HEK293 (cell line): ENCODE results near the gene ITGB6.

Source experiments
- CTCF ChIA-PET: fragments of 350-600 bp; formaldehyde crosslinking; extraction: SDS; loops from one replicate; lab custom pipeline; 2021; ENCODE audit warnings: antibody characterized with exemption; lab: Yijun Ruan, JAX
- POLR2A ChIA-PET: fragments of 300-600 bp; formaldehyde crosslinking; extraction: SDS; loops from one replicate; lab custom pipeline; 2020; ENCODE audit warnings: antibody characterized with exemption, inconsistent platforms; lab: Yijun Ruan, JAX
- H3K27ac ChIP-seq: fragments of 200-500 bp; sonication (Bioruptor generic); 2 replicates; pipeline ENCODE4 v1.5.1; 2014; ENCODE audit warnings: low read depth, low read length, control low read depth, inconsistent platforms; ENCODE audit errors: extremely low read depth
- H3K36me3 ChIP-seq, 2 experiments: fragments of 200-500 bp in 1 of 2; sonication (Bioruptor generic) in 1 of 2; 1 replicate in 1 of 2; 2 replicates in 1 of 2; pipeline ENCODE4 v1.5.1; 2014 to 2017; ENCODE audit warnings: inconsistent platforms in 2 of 2, low read length in 2 of 2; ENCODE audit not compliant: control insufficient read depth in 2 of 2, insufficient read depth in 1 of 2
- H3K4me1 ChIP-seq: fragments of 200-500 bp; sonication (Bioruptor generic); 2 replicates; pipeline ENCODE4 v1.5.1; 2014; ENCODE audit warnings: mild to moderate bottlenecking, low read length, inconsistent platforms; ENCODE audit not compliant: control insufficient read depth, insufficient read depth
- H3K4me3 ChIP-seq: 2 replicates; pipeline ENCODE4 v1.5.1; 2011; ENCODE audit warnings: low read depth, mild to moderate bottlenecking, control low read depth, low read length, moderate library complexity
- H3K9me3 ChIP-seq: fragments of 200-500 bp; sonication (Bioruptor generic); 2 replicates; pipeline ENCODE4 v1.5.1; 2014; ENCODE audit warnings: low read depth, low read length, inconsistent platforms; ENCODE audit not compliant: control insufficient read depth, insufficient read depth
- HOXD13 ChIP-seq: sonication (generic); formaldehyde crosslinking; IDR thresholded peaks from 2 replicates; pipeline ENCODE4 v1.8.0; 2022; ENCODE audit warnings: missing genetic modification reagents, borderline replicate concordance
- KLF1 ChIP-seq: fragments of 450-650 bp; formaldehyde crosslinking; IDR thresholded peaks from 2 replicates; pipeline ENCODE4 v1.5.1; 2016; ENCODE audit warnings: missing biosample characterization, missing genetic modification characterization
- KLF16 ChIP-seq: fragments of 450-650 bp; formaldehyde crosslinking; IDR thresholded peaks from 2 replicates; pipeline ENCODE4 v1.5.1; 2017; ENCODE audit warnings: missing biosample characterization, missing genetic modification characterization
- OSR2 ChIP-seq: fragments of 450-650 bp; formaldehyde crosslinking; IDR thresholded peaks from 2 replicates; pipeline ENCODE4 v1.5.1; 2016; ENCODE audit warnings: missing biosample characterization, missing genetic modification characterization
- WT1 ChIP-seq: fragments of 450-650 bp; formaldehyde crosslinking; IDR thresholded peaks from 2 replicates; pipeline ENCODE4 v1.5.1; 2016; ENCODE audit warnings: missing biosample characterization, missing genetic modification characterization
- YY1 ChIP-seq: fragments of 450-650 bp; formaldehyde crosslinking; IDR thresholded peaks from 2 replicates; pipeline ENCODE4 v1.5.1; 2018; ENCODE audit warnings: missing biosample characterization, missing genetic modification characterization
- ZFHX2 ChIP-seq: fragments of 450-650 bp; formaldehyde crosslinking; conservative IDR thresholded peaks from 2 replicates; pipeline ENCODE4 v1.5.1; 2016; ENCODE audit warnings: missing biosample characterization, missing genetic modification characterization
- ZFP41 ChIP-seq: fragments of 450-650 bp; formaldehyde crosslinking; IDR thresholded peaks from 2 replicates; pipeline ENCODE4 v1.5.1; 2016; ENCODE audit warnings: missing biosample characterization, missing genetic modification characterization, borderline replicate concordance
- ZNF133 ChIP-seq: fragments of 450-650 bp; formaldehyde crosslinking; IDR thresholded peaks from 2 replicates; pipeline ENCODE4 v1.5.1; 2016; ENCODE audit warnings: missing biosample characterization, missing genetic modification characterization
- ZNF140 ChIP-seq: fragments of 450-650 bp; formaldehyde crosslinking; IDR thresholded peaks from 2 replicates; pipeline ENCODE4 v1.5.1; 2016; ENCODE audit warnings: missing biosample characterization, missing genetic modification characterization
- ZNF146 ChIP-seq: fragments of 450-650 bp; formaldehyde crosslinking; IDR thresholded peaks from 2 replicates; pipeline ENCODE4 v1.5.1; 2016; ENCODE audit warnings: missing biosample characterization, missing genetic modification characterization
- ZNF2 ChIP-seq: fragments of 450-650 bp; formaldehyde crosslinking; IDR thresholded peaks from 2 replicates; pipeline ENCODE4 v1.5.1; 2016; ENCODE audit warnings: missing biosample characterization, missing genetic modification characterization
- ZNF354C ChIP-seq: fragments of 450-650 bp; formaldehyde crosslinking; IDR thresholded peaks from 2 replicates; pipeline ENCODE4 v1.5.1; 2016; ENCODE audit warnings: missing biosample characterization, missing genetic modification characterization, low read depth, borderline replicate concordance
- ZNF391 ChIP-seq: fragments of 450-650 bp; formaldehyde crosslinking; IDR thresholded peaks from 2 replicates; pipeline ENCODE4 v1.5.1; 2016; ENCODE audit warnings: low read depth, missing biosample characterization, missing genetic modification characterization, borderline replicate concordance
- ZNF426 ChIP-seq: fragments of 450-650 bp; formaldehyde crosslinking; IDR thresholded peaks from 2 replicates; pipeline ENCODE4 v1.5.1; 2017; ENCODE audit warnings: missing biosample characterization, missing genetic modification characterization, mild to moderate bottlenecking, inconsistent platforms, moderate library complexity
- ZNF501 ChIP-seq: fragments of 450-650 bp; formaldehyde crosslinking; IDR thresholded peaks from 2 replicates; pipeline ENCODE4 v1.5.1; 2016; ENCODE audit warnings: missing biosample characterization, missing genetic modification characterization
- ZNF610 ChIP-seq: fragments of 450-650 bp; formaldehyde crosslinking; IDR thresholded peaks from 2 replicates; pipeline ENCODE4 v1.5.1; 2016; ENCODE audit warnings: missing biosample characterization, missing genetic modification characterization, borderline replicate concordance
- ZNF624 ChIP-seq: fragments of 450-650 bp; formaldehyde crosslinking; IDR thresholded peaks from 2 replicates; pipeline ENCODE4 v1.5.1; 2017; ENCODE audit warnings: missing biosample characterization, missing genetic modification characterization
- ZNF626 ChIP-seq: fragments of 450-650 bp; sonication (Bioruptor Pico); formaldehyde crosslinking; IDR thresholded peaks from 2 replicates; pipeline ENCODE4 v1.5.1; 2018; ENCODE audit warnings: missing biosample characterization, missing genetic modification characterization, inconsistent platforms
- ZNF747 ChIP-seq: fragments of 450-650 bp; formaldehyde crosslinking; IDR thresholded peaks from 2 replicates; pipeline ENCODE4 v1.5.1; 2016; ENCODE audit warnings: missing biosample characterization, missing genetic modification characterization
- TF ChIP-seq, protein P1 (sequence below): fragments of 450-650 bp; formaldehyde crosslinking; IDR thresholded peaks from 2 replicates; pipeline ENCODE4 v1.5.1; 2017; ENCODE audit warnings: missing biosample characterization, missing genetic modification characterization
- TF ChIP-seq, protein P2 (sequence below): fragments of 450-650 bp; formaldehyde crosslinking; IDR thresholded peaks from 2 replicates; pipeline ENCODE4 v1.5.1; 2017; ENCODE audit warnings: missing biosample characterization, missing genetic modification characterization
- TF ChIP-seq, protein P3 (sequence below): fragments of 450-650 bp; formaldehyde crosslinking; IDR thresholded peaks from 2 replicates; pipeline ENCODE4 v1.5.1; 2016; ENCODE audit warnings: missing biosample characterization, missing genetic modification characterization
- TF ChIP-seq, protein P4 (sequence below): fragments of 450-650 bp; formaldehyde crosslinking; IDR thresholded peaks from 2 replicates; pipeline ENCODE4 v1.5.1; 2016; ENCODE audit warnings: missing biosample characterization, missing genetic modification characterization
- TF ChIP-seq, protein P5 (sequence below): fragments of 450-650 bp; formaldehyde crosslinking; IDR thresholded peaks from 2 replicates; pipeline ENCODE4 v1.5.1; 2016; ENCODE audit warnings: missing biosample characterization, missing genetic modification characterization, low read depth
- TF ChIP-seq, protein P6 (sequence below): fragments of 450-650 bp; formaldehyde crosslinking; IDR thresholded peaks from 2 replicates; pipeline ENCODE4 v1.5.1; 2016; ENCODE audit warnings: missing biosample characterization, missing genetic modification characterization

ITGB6 gene

DNA sequence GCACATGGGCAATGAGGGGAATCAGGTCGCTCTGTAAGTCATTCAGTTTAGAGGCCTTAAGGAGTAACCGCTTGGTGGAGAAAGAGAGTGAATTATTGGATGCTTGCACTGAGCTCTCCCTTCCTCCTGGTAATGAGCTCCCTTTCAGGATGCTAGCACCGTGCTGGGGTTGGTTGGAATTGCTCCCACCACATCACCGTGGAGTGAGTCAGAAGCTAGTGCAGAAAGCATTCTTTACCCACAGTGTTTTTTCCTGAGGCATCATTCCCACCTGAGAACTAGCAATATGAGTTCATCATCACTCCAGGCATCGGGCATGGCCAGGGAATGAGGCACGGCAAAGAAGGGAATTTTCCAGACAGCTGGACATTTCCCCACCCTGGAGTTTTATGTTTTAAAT is 57.6 kb downstream of the ITGB6 start:
- TF ChIP-seq ZNF2 (tag by site-specific recombination) (no peak), ZNF501 (no peak), ZNF426 (no peak), KLF1 (no peak), ZNF133 (no peak), ZFP41 (tag by site-specific recombination) (no peak), KLF16 (tag by site-specific recombination) (no peak), ZNF626 (no peak), ZNF747 (tag by site-specific recombination) (no peak), ZNF391 (tag by site-specific recombination) (no peak), YY1 (tag by site-specific recombination) (no peak), WT1 (tag by site-specific recombination) (no peak), ZNF146 (tag by site-specific recombination) (no peak), ZFHX2 (tag by site-specific recombination) (no peak), ZNF624 (no peak)
- TF ChIP-seq, protein P1, sequence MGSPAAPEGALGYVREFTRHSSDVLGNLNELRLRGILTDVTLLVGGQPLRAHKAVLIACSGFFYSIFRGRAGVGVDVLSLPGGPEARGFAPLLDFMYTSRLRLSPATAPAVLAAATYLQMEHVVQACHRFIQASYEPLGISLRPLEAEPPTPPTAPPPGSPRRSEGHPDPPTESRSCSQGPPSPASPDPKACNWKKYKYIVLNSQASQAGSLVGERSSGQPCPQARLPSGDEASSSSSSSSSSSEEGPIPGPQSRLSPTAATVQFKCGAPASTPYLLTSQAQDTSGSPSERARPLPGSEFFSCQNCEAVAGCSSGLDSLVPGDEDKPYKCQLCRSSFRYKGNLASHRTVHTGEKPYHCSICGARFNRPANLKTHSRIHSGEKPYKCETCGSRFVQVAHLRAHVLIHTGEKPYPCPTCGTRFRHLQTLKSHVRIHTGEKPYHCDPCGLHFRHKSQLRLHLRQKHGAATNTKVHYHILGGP: no peak
- TF ChIP-seq, protein P2, sequence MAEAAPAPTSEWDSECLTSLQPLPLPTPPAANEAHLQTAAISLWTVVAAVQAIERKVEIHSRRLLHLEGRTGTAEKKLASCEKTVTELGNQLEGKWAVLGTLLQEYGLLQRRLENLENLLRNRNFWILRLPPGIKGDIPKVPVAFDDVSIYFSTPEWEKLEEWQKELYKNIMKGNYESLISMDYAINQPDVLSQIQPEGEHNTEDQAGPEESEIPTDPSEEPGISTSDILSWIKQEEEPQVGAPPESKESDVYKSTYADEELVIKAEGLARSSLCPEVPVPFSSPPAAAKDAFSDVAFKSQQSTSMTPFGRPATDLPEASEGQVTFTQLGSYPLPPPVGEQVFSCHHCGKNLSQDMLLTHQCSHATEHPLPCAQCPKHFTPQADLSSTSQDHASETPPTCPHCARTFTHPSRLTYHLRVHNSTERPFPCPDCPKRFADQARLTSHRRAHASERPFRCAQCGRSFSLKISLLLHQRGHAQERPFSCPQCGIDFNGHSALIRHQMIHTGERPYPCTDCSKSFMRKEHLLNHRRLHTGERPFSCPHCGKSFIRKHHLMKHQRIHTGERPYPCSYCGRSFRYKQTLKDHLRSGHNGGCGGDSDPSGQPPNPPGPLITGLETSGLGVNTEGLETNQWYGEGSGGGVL: no peak
- TF ChIP-seq, protein P3, sequence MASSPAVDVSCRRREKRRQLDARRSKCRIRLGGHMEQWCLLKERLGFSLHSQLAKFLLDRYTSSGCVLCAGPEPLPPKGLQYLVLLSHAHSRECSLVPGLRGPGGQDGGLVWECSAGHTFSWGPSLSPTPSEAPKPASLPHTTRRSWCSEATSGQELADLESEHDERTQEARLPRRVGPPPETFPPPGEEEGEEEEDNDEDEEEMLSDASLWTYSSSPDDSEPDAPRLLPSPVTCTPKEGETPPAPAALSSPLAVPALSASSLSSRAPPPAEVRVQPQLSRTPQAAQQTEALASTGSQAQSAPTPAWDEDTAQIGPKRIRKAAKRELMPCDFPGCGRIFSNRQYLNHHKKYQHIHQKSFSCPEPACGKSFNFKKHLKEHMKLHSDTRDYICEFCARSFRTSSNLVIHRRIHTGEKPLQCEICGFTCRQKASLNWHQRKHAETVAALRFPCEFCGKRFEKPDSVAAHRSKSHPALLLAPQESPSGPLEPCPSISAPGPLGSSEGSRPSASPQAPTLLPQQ (tag by site-specific recombination): no peak
- TF ChIP-seq, protein P4, sequence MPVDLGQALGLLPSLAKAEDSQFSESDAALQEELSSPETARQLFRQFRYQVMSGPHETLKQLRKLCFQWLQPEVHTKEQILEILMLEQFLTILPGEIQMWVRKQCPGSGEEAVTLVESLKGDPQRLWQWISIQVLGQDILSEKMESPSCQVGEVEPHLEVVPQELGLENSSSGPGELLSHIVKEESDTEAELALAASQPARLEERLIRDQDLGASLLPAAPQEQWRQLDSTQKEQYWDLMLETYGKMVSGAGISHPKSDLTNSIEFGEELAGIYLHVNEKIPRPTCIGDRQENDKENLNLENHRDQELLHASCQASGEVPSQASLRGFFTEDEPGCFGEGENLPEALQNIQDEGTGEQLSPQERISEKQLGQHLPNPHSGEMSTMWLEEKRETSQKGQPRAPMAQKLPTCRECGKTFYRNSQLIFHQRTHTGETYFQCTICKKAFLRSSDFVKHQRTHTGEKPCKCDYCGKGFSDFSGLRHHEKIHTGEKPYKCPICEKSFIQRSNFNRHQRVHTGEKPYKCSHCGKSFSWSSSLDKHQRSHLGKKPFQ (tag by site-specific recombination): no peak
- H3K4me1 ChIP-seq: no peaks in the 10 kb centered on the region
- no peaks in the 10 kb centered on the region for H3K36me3 ChIP-seq
- H3K4me3 ChIP-seq: no peak overlapping the region
- ChIA-PET CTCF (interaction anchor here (1.1 kb wide), 1 partner anchor 98 kb away, joined by 3 read pairs; no protein-coding TSS in a partner anchor), POLR2A (no interaction called here)
- no peaks in the 10 kb centered on the region for H3K9me3 ChIP-seq
- no peak overlapping the region for H3K27ac ChIP-seq

DNA sequence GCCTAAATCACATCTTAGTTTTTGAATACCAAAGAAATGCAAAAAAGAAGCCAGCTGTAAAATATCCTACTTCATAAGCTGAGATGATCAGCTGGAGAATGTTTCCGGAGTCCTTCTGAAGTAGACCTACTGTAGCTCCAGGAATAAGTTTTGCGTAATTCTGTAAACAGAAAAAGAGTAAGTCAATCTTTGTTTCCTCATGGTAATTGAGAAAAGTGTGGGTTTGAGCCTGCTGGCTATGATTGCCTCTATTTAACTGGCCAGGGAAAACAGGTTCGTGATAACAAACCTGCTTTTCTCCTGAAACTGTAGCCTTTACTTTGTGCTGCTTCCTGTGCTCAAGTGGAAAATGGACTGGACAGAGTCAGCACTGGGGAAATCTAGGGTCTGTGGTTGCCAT is 58.2 kb downstream of the ITGB6 start:
- H3K4me3 ChIP-seq: no peak overlapping the region
- no peaks in the 10 kb centered on the region for H3K4me1 ChIP-seq
- POLR2A ChIA-PET: no interaction called here
- H3K36me3 ChIP-seq: no peaks in the 10 kb centered on the region
- H3K27ac ChIP-seq: no peak overlapping the region
- no peaks in the 10 kb centered on the region for H3K9me3 ChIP-seq
- CTCF ChIA-PET: interaction anchor here (1.1 to 1.2 kb wide), 2 partner anchors 99 to 110 kb away, joined by 3 read pairs; no protein-coding TSS in a partner anchor
- TF ChIP-seq OSR2 (tag by site-specific recombination): no peak
- TF ChIP-seq, protein P5, sequence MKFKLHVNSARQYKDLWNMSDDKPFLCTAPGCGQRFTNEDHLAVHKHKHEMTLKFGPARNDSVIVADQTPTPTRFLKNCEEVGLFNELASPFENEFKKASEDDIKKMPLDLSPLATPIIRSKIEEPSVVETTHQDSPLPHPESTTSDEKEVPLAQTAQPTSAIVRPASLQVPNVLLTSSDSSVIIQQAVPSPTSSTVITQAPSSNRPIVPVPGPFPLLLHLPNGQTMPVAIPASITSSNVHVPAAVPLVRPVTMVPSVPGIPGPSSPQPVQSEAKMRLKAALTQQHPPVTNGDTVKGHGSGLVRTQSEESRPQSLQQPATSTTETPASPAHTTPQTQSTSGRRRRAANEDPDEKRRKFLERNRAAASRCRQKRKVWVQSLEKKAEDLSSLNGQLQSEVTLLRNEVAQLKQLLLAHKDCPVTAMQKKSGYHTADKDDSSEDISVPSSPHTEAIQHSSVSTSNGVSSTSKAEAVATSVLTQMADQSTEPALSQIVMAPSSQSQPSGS (tag by site-specific recombination): no peak
- TF ChIP-seq, protein P6, sequence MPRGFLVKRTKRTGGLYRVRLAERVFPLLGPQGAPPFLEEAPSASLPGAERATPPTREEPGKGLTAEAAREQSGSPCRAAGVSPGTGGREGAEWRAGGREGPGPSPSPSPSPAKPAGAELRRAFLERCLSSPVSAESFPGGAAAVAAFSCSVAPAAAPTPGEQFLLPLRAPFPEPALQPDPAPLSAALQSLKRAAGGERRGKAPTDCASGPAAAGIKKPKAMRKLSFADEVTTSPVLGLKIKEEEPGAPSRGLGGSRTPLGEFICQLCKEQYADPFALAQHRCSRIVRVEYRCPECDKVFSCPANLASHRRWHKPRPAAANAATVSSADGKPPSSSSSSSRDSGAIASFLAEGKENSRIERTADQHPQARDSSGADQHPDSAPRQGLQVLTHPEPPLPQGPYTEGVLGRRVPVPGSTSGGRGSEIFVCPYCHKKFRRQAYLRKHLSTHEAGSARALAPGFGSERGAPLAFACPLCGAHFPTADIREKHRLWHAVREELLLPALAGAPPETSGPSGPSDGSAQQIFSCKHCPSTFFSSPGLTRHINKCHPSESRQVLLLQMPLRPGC: no peak
- no peak for TF ChIP-seq ZNF140 (tag by site-specific recombination)
- no peak for TF ChIP-seq ZNF610 (tag by site-specific recombination)
- no peak for TF ChIP-seq ZNF354C (tag by site-specific recombination)
- no peak for TF ChIP-seq ZNF624
- TF ChIP-seq HOXD13 (CRISPR knock-in tag): no peak
